GM21529 (cell line): ENCODE results near the gene C2orf80.
"Not testable (repeated sequence)": the region's sequence is repeated elsewhere in the genome, so short reads cannot be mapped to it uniquely, and the experiment has no call there.

Experiments
- ATAC-seq: cut with Tn5 transposase; IDR thresholded peaks from one replicate; pipeline ENCODE4 v1.9.1; 2021; ENCODE audit not compliant: unreplicated experiment

Gene C2orf80

GRCh38 chr2:208189810-208190503 is at the start of gene C2orf80:
TSS of gene C2orf80 (minus strand) at chr2:208190030. CDS start at chr2:208186986, 3,044 bp downstream.
- no peak for ATAC-seq

DNA sequence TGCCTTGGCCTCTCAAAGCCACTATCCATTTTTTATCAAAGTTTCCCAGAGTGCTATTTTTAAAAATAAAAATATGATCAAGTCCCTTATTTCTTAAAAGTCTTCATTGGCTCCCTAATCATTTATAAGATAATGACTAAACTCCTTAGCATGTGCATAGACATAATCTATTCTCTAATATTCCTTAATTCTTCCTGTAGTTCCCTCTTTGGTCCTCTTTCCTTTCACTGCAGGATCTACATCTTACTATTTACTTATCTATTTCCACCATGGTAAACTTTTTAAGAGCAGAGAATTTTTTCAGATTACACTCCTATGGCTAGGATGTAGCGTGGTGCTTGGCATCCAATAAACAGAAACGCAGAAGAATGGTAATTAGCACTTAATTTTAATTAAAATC is 46.0 kb upstream of the C2orf80 start:
- no peak for ATAC-seq

DNA sequence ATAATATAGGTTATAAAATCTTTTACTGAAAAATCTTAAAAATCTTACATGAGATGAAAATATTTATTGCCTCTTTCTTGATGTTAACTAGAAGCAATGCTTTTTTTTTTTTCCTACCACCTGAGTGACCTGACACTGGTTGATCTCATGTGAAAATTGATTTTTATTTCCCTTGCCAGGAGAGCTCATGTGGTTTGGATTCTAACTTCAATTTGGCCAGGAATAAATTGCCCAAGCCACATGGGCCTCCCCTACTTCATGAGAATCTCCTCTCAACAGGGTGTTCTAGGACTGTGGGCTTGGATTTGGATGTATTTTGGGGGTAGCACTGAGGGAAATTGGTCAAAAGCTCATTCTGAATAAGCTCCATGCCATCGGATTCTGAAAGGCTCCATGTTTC is 45.0 kb upstream of the C2orf80 start:
- ATAC-seq = no peak

GRCh38 chr2:208228476-208228875 is 38.6 kb upstream of the C2orf80 start:
- ATAC-seq = no peak

- ATAC-seq = no peak
Observed at GRCh38 chr2:208227581-208228232, 37.9 kb upstream of the C2orf80 start.

- ATAC-seq = no peak
Observed at GRCh38 chr2:208224802-208225201, 35.0 kb upstream of the C2orf80 start.

GRCh38 chr2:208222351-208222750 is 32.5 kb upstream of the C2orf80 start:
- ATAC-seq = no peak

- ATAC-seq = not testable (repeated sequence)
Observed at GRCh38 chr2:208221873-208222272, 32.0 kb upstream of the C2orf80 start.

GRCh38 chr2:208210688-208211451 is 21.0 kb upstream of the C2orf80 start:
- ATAC-seq = no peak

GRCh38 chr2:208208335-208209085 is 18.7 kb upstream of the C2orf80 start:
- ATAC-seq = no peak

DNA sequence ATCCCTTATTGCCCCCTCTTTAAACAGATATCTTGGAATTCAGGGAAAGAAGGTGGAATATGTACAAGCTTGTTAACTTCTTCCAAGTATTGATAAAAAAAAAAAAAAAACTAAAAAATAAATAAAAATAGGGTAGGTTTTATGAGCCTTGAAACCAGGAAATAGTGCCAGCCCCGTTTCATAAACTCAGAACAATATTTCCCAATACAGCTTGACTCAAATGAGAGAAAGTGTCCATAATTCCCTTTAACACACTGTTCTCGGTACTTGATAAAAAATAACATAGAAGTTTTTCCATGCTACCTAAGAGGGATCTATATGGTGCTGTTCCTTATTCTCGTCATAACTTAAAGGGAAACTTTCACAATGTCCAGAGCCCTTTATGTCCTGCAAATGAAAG is 17.9 kb upstream of the C2orf80 start:
- ATAC-seq = no peak

DNA sequence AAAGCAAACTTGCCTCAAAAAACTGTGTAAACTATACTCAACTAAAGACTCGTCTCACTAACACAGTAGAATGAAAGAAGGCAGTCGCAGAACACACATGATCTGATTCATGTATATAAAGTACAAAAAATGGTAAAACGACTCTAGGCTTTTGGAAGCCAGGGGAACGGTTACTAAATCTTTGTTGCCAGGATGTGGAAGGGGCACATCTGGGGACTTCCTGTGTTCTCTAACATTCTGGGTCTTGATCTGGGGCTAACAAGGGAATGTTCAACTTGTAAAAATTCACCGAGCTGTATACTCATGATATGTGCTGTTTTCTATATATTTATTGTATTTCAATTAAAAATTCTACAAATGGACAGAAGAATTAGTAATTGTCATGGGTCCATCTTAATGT is 14.3 kb upstream of the C2orf80 start:
- ATAC-seq = no peak

DNA sequence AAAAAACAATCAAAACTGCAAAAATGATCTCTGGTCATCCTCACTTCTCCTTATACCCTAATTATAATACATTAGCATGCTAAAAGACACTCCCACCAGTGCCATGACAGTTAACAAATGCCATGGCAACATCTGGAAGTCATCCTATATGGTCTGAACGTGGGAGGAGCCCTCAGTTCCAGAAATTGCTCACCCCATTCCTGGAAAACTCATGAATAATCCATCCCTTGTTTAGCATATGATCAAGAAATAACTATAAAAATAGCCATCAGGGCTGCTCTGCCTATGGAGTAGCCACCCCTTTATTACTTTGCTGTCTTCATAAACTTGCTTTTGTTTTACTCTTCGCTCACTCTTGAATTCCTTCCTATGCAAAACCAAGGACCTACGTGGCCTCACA is 5.7 kb upstream of the C2orf80 start:
- no peak for ATAC-seq

DNA sequence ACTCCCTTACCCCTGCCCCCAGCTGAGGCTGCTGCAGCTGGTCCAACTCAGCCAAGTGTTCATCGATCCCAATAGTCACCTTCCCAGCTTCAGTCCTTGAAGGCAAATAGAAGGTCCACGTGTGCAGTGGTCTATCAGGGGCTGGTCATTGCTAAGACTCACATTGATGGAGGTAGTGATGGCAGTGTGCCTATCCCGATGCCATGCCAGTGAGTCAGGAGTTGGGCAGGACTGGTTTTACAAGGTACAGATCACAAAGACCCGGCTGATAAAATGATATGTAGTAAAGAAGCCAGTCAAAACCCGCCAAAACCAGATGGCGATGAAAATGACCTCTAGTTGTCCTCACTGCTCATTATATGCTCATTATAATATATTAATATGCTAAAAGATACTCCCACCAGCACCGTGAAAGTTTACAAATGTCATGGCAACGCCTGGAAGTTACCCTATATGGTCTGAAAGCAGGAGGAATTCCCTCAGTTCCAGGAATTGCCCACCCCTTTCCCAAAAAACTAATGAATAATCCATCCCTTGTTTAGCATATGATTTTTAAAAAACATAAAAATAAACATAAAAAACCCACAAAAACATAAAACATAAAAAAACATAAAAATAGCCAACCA is 2.9 kb upstream of the C2orf80 start:
- no peak for ATAC-seq

DNA sequence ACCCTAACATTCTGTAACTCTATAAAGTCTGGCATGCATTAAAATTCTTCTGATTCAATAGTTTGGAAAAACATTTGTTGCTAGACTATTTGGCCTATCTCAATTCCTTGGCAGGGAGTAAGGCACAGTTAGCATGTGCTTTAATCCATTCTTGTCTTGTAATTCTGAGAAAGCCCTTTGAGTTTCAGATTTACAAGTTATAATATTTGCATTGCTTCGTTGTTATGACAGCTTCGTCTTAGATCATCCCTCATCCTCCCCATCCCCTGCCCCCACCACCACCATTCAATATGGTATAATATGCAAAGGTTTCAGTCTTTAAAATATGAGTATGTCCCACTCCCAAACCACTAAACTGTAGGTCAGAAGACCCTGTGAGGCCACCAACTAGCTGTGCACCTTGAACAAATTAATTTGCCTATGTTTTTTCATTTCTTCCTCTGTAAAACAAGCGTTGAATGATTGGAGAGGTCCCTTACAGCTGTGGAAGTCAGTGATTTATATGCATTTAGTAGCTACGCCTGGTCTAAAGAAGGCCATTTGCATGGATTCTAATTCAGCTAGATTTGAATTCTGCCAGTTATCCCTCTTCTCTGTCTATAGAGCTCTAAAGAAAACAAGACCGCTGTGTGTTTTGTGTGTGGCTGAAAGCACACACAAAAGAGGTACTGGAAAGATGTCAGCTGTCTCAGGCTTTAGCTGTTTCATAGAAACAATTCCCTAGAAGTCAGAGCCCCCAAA is 591 bp downstream of the C2orf80 start:
- no peak for ATAC-seq

- no peak for ATAC-seq
Observed at GRCh38 chr2:208186893-208187292, 2.9 kb downstream of the C2orf80 start.

DNA sequence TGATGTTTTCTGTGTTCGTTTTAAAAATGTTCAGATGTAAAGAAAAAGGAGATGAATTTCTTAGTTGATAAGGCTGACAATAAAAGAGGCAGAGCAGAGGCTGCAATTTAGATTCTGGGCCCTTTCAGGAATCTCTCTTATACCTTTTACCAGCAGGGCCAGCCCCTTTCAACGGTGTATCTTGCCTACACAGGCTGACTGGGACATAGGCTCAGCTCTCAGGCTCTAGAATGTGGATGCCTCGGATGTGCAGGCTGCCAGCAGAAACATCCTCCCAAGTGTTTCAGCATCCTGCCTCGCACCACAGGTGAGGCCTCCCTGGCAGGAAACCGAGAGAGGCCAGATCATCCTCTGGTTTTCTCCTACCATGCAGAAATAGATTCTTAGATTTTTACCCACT is 3.4 kb downstream of the C2orf80 start:
- no peak for ATAC-seq

DNA sequence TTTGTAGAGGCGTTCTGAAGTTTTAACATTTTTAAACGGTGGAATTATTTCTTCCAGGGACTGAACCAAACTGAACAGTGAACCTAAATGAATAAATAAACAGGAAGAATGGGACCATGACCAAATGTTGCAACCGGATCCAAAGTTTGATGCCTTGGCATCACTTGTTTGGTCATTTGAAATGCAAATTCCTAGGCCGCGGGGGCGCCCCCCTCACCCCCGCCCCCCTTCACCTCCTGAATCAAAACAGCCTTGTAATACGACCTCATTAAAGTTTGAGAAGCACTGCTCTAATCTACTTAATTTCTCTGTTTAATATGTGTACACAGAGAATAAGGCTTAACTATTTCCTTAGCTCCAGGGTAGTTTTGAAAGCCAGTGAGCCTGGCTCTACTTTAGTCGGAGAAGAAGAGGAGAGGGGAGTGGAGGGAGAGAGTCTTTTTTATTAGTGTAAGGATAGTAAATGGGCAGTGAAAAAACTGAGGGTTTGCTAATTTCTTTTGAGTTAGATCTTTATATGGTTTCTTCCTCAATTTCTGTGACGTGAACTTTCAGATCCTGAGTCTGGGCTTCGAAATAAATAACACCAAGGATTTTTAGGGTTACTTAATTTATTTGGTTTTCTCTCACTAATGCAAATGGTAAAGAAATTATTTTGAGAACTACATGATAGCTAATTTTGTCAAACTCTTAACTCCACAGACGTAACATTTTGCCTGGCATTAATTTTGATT is 5.7 kb downstream of the C2orf80 start:
- no peak for ATAC-seq

DNA sequence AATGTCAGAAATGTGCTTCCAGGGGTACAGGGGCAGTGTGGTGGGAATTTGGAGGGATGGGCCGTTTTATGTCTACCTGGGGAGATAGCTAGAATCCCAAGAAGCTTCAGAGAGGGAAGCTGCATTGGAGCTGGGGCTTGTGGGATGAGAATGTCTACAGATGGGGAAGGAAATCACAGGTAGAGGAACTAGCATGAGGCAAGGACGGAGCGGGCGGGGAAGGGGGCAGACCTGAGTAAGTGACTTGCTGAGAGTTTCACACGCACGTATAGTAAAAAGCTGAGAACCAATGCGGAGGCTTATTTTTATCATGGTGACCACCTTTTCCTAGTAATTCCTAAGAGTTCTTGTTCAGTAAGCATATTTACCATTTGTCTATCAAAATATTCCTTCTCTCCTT is 6.3 kb downstream of the C2orf80 start:
- no peak for ATAC-seq

DNA sequence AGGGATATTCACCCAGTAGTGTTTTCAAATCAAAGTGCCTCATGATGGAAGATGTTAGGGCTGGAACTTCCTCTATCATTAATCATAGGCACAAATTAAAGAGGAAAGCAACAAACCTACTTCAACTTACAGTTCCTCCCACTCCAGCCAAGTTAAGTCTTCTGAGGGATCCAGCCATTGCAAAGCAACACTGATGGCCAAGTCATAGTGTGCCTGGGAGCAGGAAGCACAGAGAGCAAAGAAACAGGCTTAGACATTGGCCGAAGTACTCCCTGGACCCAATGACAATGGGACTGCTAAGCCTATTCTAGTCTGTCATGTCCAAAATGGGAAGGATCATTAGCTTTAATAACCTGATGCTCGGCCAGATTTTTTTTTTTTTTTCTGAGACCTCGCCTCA is 7.0 kb downstream of the C2orf80 start:
- ATAC-seq = no peak
